ENCODE results near the gene FHIT.

Gene FHIT

DNA sequence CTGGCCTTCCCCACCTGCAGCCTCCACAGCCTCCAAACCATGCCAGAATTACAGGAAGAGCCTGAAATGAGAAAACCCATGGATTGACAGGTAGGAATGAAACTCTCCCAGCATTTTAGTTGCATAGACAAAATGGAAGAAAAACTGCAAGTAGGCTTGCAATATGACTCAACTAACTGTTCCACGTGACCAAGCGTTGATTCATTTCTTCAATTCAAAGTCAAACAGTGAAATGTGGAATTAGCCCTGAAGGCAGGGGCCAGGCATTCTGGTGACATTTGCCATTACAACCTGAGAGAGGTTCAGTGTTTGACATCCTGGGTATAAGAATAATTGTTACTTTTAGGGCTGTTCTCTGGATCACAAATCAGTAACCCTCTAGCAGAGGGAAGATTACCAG, 1525.0 kb downstream of the FHIT start:
- Histone ChIP-seq H3K4me3 (ENCODE audit: low read depth, low read length) (no peak overlapping the region), H3K36me3 (replicated peaks) (no peaks in the 10 kb centered on the region), H3K27me3 (replicated peaks) (no peaks in the 10 kb centered on the region), H3K27ac (no peak overlapping the region)
- TF ChIP-seq, protein P1, sequence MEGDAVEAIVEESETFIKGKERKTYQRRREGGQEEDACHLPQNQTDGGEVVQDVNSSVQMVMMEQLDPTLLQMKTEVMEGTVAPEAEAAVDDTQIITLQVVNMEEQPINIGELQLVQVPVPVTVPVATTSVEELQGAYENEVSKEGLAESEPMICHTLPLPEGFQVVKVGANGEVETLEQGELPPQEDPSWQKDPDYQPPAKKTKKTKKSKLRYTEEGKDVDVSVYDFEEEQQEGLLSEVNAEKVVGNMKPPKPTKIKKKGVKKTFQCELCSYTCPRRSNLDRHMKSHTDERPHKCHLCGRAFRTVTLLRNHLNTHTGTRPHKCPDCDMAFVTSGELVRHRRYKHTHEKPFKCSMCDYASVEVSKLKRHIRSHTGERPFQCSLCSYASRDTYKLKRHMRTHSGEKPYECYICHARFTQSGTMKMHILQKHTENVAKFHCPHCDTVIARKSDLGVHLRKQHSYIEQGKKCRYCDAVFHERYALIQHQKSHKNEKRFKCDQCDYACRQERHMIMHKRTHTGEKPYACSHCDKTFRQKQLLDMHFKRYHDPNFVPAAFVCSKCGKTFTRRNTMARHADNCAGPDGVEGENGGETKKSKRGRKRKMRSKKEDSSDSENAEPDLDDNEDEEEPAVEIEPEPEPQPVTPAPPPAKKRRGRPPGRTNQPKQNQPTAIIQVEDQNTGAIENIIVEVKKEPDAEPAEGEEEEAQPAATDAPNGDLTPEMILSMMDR (IDR thresholded peaks at IDR 0.05; ENCODE audit: low read depth, low read length, missing control alignments), result no peak
- in situ Hi-C loops (cut with HindIII; ENCODE audit: low pct_ligation_motif_present, low sequenced_read_pairs), result no loop called here
- DNase-seq, result no peak

DNA sequence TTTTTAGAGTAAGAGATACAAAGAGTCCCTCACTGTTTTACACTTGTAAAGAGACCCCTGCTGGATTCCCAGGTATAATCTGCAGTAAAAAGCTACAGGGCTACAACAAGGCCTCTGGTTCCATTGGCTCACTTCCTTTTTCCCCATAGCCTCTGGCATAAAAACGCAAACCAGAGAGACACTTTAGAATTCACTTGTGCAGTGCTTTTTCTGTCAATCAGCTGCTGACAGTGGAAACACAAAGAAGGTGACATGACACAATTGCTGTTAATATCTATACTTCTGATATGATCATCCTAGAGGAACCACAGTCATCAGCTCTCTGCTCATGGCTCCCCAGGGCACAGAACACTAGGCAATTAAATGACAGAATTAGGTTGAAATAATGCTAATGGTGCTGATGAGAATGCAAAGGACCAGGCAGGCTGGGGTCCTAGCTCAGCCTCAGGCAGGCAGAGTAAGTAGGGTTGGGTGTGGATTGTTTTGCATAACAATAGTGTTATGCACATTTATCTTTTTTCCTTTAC, 1533.5 kb downstream of the FHIT start:
- no peak overlapping the region for H3K4me3 ChIP-seq (ENCODE audit: low read depth, low read length)
- no peaks in the 10 kb centered on the region for H3K27me3 ChIP-seq (replicated peaks)
- H3K36me3 ChIP-seq (replicated peaks), result no peaks in the 10 kb centered on the region
- TF ChIP-seq, protein P1 (IDR thresholded peaks at IDR 0.05; ENCODE audit: low read depth, low read length, missing control alignments), result no peak
- no peak overlapping the region for H3K27ac ChIP-seq
- no peak for DNase-seq
- in situ Hi-C loops (cut with HindIII; ENCODE audit: low pct_ligation_motif_present, low sequenced_read_pairs), result no loop called here

DNA sequence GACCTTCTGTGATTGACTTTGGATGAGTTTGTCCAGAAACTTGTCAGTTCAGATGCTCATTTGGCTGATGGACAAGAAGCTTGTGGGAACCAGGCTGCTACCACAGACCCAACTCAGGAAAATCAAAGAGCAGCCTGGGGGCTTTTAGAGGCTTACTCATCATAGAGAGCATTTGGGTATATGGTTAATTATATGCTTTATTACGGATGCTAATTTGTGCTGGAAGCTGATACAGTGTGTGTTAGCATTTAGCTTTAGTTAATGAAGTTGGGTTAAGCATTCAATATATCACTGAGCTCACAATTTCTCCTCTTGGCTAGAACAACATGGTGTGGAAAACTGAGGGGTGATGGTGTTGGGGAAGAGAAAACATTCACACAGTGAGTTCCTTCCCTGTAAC, 1537.2 kb downstream of the FHIT start:
- Histone ChIP-seq H3K27ac (no peak overlapping the region), H3K27me3 (replicated peaks) (no peaks in the 10 kb centered on the region), H3K36me3 (replicated peaks) (no peaks in the 10 kb centered on the region), H3K4me3 (ENCODE audit: low read depth, low read length) (no peak overlapping the region)
- TF ChIP-seq, protein P1 (IDR thresholded peaks at IDR 0.05; ENCODE audit: low read depth, low read length, missing control alignments), result no peak
- in situ Hi-C loops (cut with HindIII; ENCODE audit: low pct_ligation_motif_present, low sequenced_read_pairs), result no loop called here
- no peak for DNase-seq

DNA sequence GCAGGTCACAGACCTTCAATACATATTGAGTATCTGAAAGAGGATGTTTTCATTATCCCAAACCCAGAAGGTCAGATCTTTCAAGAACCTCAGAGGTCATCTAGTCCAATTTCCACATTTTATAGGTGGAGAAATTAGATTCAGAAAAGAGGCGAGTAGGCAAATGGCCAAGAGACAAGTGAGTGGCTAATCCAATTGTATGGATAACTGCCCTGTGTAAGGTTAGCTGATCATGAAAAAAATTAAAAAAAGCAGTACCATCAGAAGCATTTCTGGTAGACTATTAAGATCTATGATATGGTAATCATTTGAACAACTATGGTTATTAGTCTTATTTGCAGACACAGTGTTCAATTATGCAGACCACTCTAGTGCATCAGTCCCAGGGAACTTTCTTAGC, 1540.7 kb downstream of the FHIT start:
- Histone ChIP-seq H3K36me3 (replicated peaks) (no peaks in the 10 kb centered on the region), H3K27ac (no peak overlapping the region), H3K4me3 (ENCODE audit: low read depth, low read length) (no peak overlapping the region), H3K27me3 (replicated peaks) (no peaks in the 10 kb centered on the region)
- TF ChIP-seq, protein P1 (IDR thresholded peaks at IDR 0.05; ENCODE audit: low read depth, low read length, missing control alignments), result no peak
- in situ Hi-C loops (cut with HindIII; ENCODE audit: low pct_ligation_motif_present, low sequenced_read_pairs), result no loop called here
- no peak for DNase-seq

DNA sequence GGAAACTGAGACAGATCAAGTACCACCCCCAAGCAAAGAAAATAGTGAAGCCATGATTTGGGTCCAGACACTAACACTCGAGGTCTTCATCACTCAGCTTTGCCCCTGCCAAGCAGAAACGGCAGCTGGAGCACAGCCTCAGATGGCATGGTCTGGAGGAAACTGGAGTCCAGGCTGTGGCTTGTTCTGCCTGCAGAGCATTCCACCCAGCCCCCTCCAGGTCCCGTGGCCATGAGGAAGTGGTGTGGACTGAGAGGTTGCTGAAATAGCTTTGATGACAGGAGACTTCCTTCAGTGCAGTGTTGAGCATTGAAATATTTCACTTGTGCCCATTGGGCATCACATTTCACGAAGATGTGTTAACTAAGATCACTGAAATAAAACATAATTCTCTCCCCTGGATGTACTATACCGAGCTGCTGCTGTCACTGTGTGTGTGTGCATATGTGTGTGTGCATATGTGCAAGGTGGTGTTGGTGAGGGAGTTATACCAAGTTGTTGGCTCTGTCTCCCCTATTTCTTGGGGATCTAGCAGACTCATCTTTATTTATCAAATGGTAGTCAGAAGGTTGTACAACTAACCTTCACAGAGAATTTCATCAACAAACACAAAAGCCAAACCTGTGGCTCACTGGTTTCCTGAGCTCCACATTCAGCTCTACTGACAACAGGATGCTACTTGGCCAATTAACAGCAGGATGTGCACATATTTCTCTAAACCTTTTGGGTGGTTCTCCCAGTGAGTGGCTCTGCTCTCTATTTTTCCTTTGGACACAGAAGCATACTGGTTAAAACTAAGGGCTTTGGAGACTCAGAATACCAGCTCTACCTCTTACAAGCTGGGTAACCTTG, 1541.3 kb downstream of the FHIT start:
- Histone ChIP-seq H3K27ac (no peak overlapping the region), H3K27me3 (replicated peaks) (no peaks in the 10 kb centered on the region), H3K36me3 (replicated peaks) (no peaks in the 10 kb centered on the region), H3K4me3 (ENCODE audit: low read depth, low read length) (no peak overlapping the region)
- TF ChIP-seq, protein P1 (IDR thresholded peaks at IDR 0.05; ENCODE audit: low read depth, low read length, missing control alignments), result no peak
- in situ Hi-C loops (cut with HindIII; ENCODE audit: low pct_ligation_motif_present, low sequenced_read_pairs), result no loop called here
- no peak for DNase-seq
